K562 (cell line): ENCODE measurements around the gene SRL.

Source experiments
- CBFB ChIP-seq: sonication (generic); formaldehyde crosslinking; IDR thresholded peaks from 2 replicates; pipeline ENCODE4 v1.4.0; 2020; ENCODE audit warnings: mild to moderate bottlenecking, missing genetic modification reagents
- HMG20B ChIP-seq: fragments of 250-450 bp; sonication (Bioruptor Pico); IDR thresholded peaks from 2 replicates; pipeline ENCODE4 v1.5.0; 2021; ENCODE audit warnings: mild to moderate bottlenecking
- ZNF146 ChIP-seq: IDR thresholded peaks from one replicate; pipeline ENCODE4 v1.6.1; 2018; ENCODE audit warnings: missing compliant biosample characterization; ENCODE audit not compliant: unreplicated experiment
- ZNF217 ChIP-seq: sonication (generic); formaldehyde crosslinking; IDR thresholded peaks from 2 replicates; pipeline ENCODE4 v1.8.0; 2022; ENCODE audit warnings: mild to moderate bottlenecking, missing genetic modification reagents

DNA sequence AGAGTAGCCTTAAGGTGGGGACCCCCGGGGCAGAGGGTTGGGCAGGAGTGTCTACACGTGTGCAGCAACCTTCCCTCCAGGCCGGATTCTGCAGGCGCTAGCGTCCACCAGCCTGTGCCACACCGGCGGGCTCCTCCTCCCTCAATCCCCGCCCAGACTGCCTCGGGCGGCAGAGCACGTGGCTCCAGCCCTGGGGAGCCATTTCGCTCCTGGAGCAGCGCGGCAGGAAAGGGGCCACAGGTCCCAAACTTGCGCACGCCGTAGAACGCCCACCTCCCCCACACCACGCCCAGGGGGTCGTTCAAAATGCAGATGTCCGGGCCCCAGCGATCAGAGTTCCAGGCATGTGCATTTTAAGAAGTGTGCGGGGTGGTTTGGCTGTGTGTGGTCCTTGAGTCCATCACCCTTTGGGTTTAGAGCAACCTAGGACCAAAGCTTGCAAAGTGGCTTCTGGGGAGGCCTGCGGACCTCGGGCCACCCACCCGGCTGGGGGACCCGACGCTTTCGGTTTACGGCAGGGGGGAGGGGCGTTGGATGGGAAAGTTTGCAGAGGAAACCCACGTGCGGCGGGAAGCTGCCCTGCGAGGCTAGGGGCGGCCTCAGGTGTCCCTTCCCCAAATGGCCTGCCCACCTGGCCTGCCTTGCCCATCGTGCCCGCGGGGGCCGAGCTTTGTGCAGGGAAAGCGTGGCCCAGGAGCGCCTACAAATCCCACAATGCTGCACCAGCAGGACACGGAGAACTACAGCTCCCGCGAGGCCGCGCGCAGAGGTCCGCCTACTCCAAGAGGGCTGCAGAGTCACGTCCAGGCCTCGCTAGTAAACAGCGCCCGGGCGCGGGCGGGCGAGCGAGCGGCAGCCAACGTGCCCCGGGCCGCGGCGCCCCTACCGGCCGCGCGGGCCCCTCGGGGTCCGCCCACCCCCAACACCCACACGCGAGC is 29.6 kb upstream of the SRL start:
- TF ChIP-seq ZNF217 (CRISPR knock-in tag), result no peak
- TF ChIP-seq ZNF146 (CRISPR knock-in tag), result no peak
- no peak for TF ChIP-seq HMG20B (CRISPR knock-in tag)
- no peak; the same call in 1 of the 2 replicates for TF ChIP-seq CBFB
